Activated naive CD4-positive, alpha-beta T cell treated with anti-CD3 and anti-CD28 coated beads for 36 hours (primary cell): ENCODE measurements around the gene CNTNAP3B. TPM values are rescaled to one million over a fixed set of nuclear protein-coding genes. Genes with fewer than 3 reads are reported as not detected.
"Not testable (repeated sequence)": the region's sequence is repeated elsewhere in the genome, so short reads cannot be mapped to it uniquely, and the experiment has no call there.

ENCODE experiments used
- CTCF ChIA-PET: fragments of 350-600 bp; sonication (Branson Sonifier 250); formaldehyde crosslinking; loops from one replicate; lab custom pipeline; 2021; ENCODE audit warnings: antibody characterized with exemption; lab: Charles Lee
- DNase-seq: peaks from one replicate; pipeline ENCODE4 v3.0.0-alpha.2; 2020
- H3K27ac Mint-ChIP-seq: one replicate; pipeline ENCODE4 v1.8.0; 2021; ENCODE audit warnings: mild to moderate bottlenecking, mixed read lengths
- H3K27me3 Mint-ChIP-seq: one replicate; pipeline ENCODE4 v1.8.0; 2021; ENCODE audit warnings: low read depth, mixed read lengths
- H3K36me3 Mint-ChIP-seq: one replicate; pipeline ENCODE4 v1.8.0; 2021; ENCODE audit warnings: low read depth, mixed read lengths
- H3K4me1 Mint-ChIP-seq: one replicate; pipeline ENCODE4 v1.8.0; 2021; ENCODE audit warnings: low read depth, mixed read lengths
- H3K4me3 Mint-ChIP-seq: one replicate; pipeline ENCODE4 v1.8.0; 2021; ENCODE audit warnings: mild to moderate bottlenecking, moderate library complexity, mixed read lengths
- H3K9me3 Mint-ChIP-seq: one replicate; pipeline ENCODE4 v1.8.0; 2021; ENCODE audit warnings: mixed read lengths
- intact Hi-C: fragments of 100-400 bp; cut with micrococcal nuclease; formaldehyde crosslinking; loops from one replicate; pipeline ENCODE4 v1.15.1; 2023
- total RNA-seq, 2 experiments: library from RNA; stranded (reverse); gene quantifications; one replicate each; pipeline ENCODE4 v1.2.3, GENCODE V29; 2021

CNTNAP3B gene
- total RNA-seq, 2 experiments from 2014 or later, result not detected

- H3K9me3 Mint-ChIP-seq, H3K27me3 Mint-ChIP-seq, intact Hi-C loops: not testable (repeated sequence)
Observed at GRCh38 chr9:42050701-42051100, 78.5 kb downstream of the CNTNAP3B start.

GRCh38 chr9:42044422-42045010 is 84.7 kb downstream of the CNTNAP3B start:
- CTCF ChIA-PET, H3K36me3 Mint-ChIP-seq, H3K4me1 Mint-ChIP-seq, intact Hi-C loops, H3K9me3 Mint-ChIP-seq, H3K27me3 Mint-ChIP-seq, DNase-seq, H3K27ac Mint-ChIP-seq, H3K4me3 Mint-ChIP-seq: not testable (repeated sequence)

More at GRCh38 chr9:42050701-42051100, 78.5 kb downstream of the CNTNAP3B start:
- CTCF ChIA-PET, H3K27ac Mint-ChIP-seq, H3K36me3 Mint-ChIP-seq, H3K4me1 Mint-ChIP-seq, H3K4me3 Mint-ChIP-seq, DNase-seq: not testable (repeated sequence)

- H3K27ac Mint-ChIP-seq, H3K9me3 Mint-ChIP-seq, H3K4me3 Mint-ChIP-seq, H3K36me3 Mint-ChIP-seq, intact Hi-C loops, H3K27me3 Mint-ChIP-seq, H3K4me1 Mint-ChIP-seq, CTCF ChIA-PET, DNase-seq: not testable (repeated sequence)
Observed at GRCh38 chr9:42033541-42033940, 95.7 kb downstream of the CNTNAP3B start.

- CTCF ChIA-PET, H3K4me3 Mint-ChIP-seq, intact Hi-C loops, H3K27ac Mint-ChIP-seq, H3K27me3 Mint-ChIP-seq, H3K36me3 Mint-ChIP-seq, DNase-seq, H3K9me3 Mint-ChIP-seq, H3K4me1 Mint-ChIP-seq: not testable (repeated sequence)
Observed at GRCh38 chr9:42020639-42021038, 108.6 kb downstream of the CNTNAP3B start.

- not testable (repeated sequence) for DNase-seq
Observed at GRCh38 chr9:42018220-42018922, 110.9 kb downstream of the CNTNAP3B start.

GRCh38 chr9:42014317-42014716 is 114.9 kb downstream of the CNTNAP3B start:
- intact Hi-C loops, H3K4me1 Mint-ChIP-seq, H3K4me3 Mint-ChIP-seq, H3K9me3 Mint-ChIP-seq, DNase-seq, H3K27me3 Mint-ChIP-seq, H3K27ac Mint-ChIP-seq, H3K36me3 Mint-ChIP-seq, CTCF ChIA-PET: not testable (repeated sequence)

More at GRCh38 chr9:42018220-42018922, 110.9 kb downstream of the CNTNAP3B start:
- intact Hi-C loops, H3K4me1 Mint-ChIP-seq, H3K27me3 Mint-ChIP-seq, H3K36me3 Mint-ChIP-seq, CTCF ChIA-PET, H3K9me3 Mint-ChIP-seq, H3K4me3 Mint-ChIP-seq, H3K27ac Mint-ChIP-seq: not testable (repeated sequence)

- H3K27ac Mint-ChIP-seq, DNase-seq, H3K4me1 Mint-ChIP-seq, H3K9me3 Mint-ChIP-seq, H3K4me3 Mint-ChIP-seq, H3K36me3 Mint-ChIP-seq, intact Hi-C loops, CTCF ChIA-PET, H3K27me3 Mint-ChIP-seq: not testable (repeated sequence)
Observed at GRCh38 chr9:41991607-41992006, 137.6 kb downstream of the CNTNAP3B start.

- intact Hi-C loops, CTCF ChIA-PET, H3K4me1 Mint-ChIP-seq, H3K27me3 Mint-ChIP-seq, H3K9me3 Mint-ChIP-seq, H3K36me3 Mint-ChIP-seq, DNase-seq, H3K4me3 Mint-ChIP-seq, H3K27ac Mint-ChIP-seq: not testable (repeated sequence)
Observed at GRCh38 chr9:41980271-41980670, 149.0 kb downstream of the CNTNAP3B start.

- H3K27ac Mint-ChIP-seq, DNase-seq, H3K4me1 Mint-ChIP-seq, H3K9me3 Mint-ChIP-seq, H3K27me3 Mint-ChIP-seq, intact Hi-C loops, H3K4me3 Mint-ChIP-seq, H3K36me3 Mint-ChIP-seq, CTCF ChIA-PET: not testable (repeated sequence)
Observed at GRCh38 chr9:41977965-41978600, 151.1 kb downstream of the CNTNAP3B start.

GRCh38 chr9:41974906-41975305 is 154.3 kb downstream of the CNTNAP3B start:
- H3K4me1 Mint-ChIP-seq, H3K4me3 Mint-ChIP-seq, H3K9me3 Mint-ChIP-seq, CTCF ChIA-PET, H3K36me3 Mint-ChIP-seq, H3K27me3 Mint-ChIP-seq, intact Hi-C loops, H3K27ac Mint-ChIP-seq, DNase-seq: not testable (repeated sequence)

- DNase-seq, H3K27ac Mint-ChIP-seq, H3K4me3 Mint-ChIP-seq, H3K27me3 Mint-ChIP-seq, H3K36me3 Mint-ChIP-seq, H3K4me1 Mint-ChIP-seq, CTCF ChIA-PET, intact Hi-C loops, H3K9me3 Mint-ChIP-seq: not testable (repeated sequence)
Observed at GRCh38 chr9:41953007-41953406, 176.2 kb downstream of the CNTNAP3B start.

GRCh38 chr9:41941738-41942137 is 187.5 kb downstream of the CNTNAP3B start:
- H3K36me3 Mint-ChIP-seq, H3K9me3 Mint-ChIP-seq, intact Hi-C loops, DNase-seq, CTCF ChIA-PET, H3K4me3 Mint-ChIP-seq, H3K27me3 Mint-ChIP-seq, H3K4me1 Mint-ChIP-seq, H3K27ac Mint-ChIP-seq: not testable (repeated sequence)

GRCh38 chr9:41938143-41938542 is 191.1 kb downstream of the CNTNAP3B start:
- DNase-seq, H3K27ac Mint-ChIP-seq, intact Hi-C loops, CTCF ChIA-PET, H3K27me3 Mint-ChIP-seq, H3K4me1 Mint-ChIP-seq, H3K36me3 Mint-ChIP-seq, H3K4me3 Mint-ChIP-seq, H3K9me3 Mint-ChIP-seq: not testable (repeated sequence)
